Uterus (tissue), 4 donors: ENCODE measurements around the gene SH3BP5. TPM values are rescaled to one million over a fixed set of nuclear protein-coding genes. Genes with fewer than 3 reads are reported as not detected.
A peak's percentile ranks its signal among the peaks of the same experiment; 100 is the strongest.

Source experiments
- DNase-seq, 2 donors: peaks; one replicate each; pipeline ENCODE4 v3.0.0-alpha.2; 2019 to 2020
- H3K27ac ChIP-seq, 2 donors: fragments of 200-600 bp; sonication (generic); 1 replicate in 1 of 2; 2 replicates in 1 of 2; pipeline ENCODE4 v1.5.1; 2016 to 2018
- H3K27me3 ChIP-seq, 2 donors: fragments of 200-600 bp; sonication (generic); one replicate each; pipeline ENCODE4 v1.5.1; 2018 to 2019; ENCODE audit warnings: control low read depth in 1 of 2
- H3K36me3 ChIP-seq, 2 donors: fragments of 200-600 bp; sonication (generic); one replicate each; pipeline ENCODE4 v1.5.1; 2019; ENCODE audit warnings: control low read depth in 1 of 2
- H3K4me1 ChIP-seq, 2 donors: fragments of 200-600 bp; sonication (generic); one replicate each; pipeline ENCODE4 v1.5.1; 2018 to 2019; ENCODE audit warnings: control low read depth in 1 of 2
- H3K4me3 ChIP-seq, 2 donors: fragments of 200-600 bp; sonication (generic); 1 replicate in 1 of 2; 2 replicates in 1 of 2; pipeline ENCODE4 v1.5.1; 2018 to 2019; ENCODE audit warnings: mild to moderate bottlenecking in 1 of 2
- H3K9me3 ChIP-seq, 2 donors: fragments of 200-600 bp; sonication (generic); one replicate each; pipeline ENCODE4 v1.5.1; 2019; ENCODE audit warnings: control low read depth in 1 of 2
- POLR2A ChIP-seq, 2 donors: fragments of 450-650 bp; IDR thresholded peaks; one replicate each; pipeline ENCODE4 v1.6.1; 2016; ENCODE audit warnings: antibody characterized with exemption in 2 of 2, mild to moderate bottlenecking in 1 of 2, moderate library complexity in 1 of 2
- intact Hi-C: fragments of 100-400 bp; cut with DNase I; formaldehyde crosslinking; loops from one replicate; pipeline ENCODE4 v1.15.1; 2023; ENCODE audit warnings: low total_unique reads
- total RNA-seq, 4 donors: library from RNA; depleted of rRNA in 3 of 4; stranded (reverse); fragments of >200 nt in 3 of 4; gene quantifications; one replicate each; pipeline versions ENCODE4 v1.1.0 to v1.2.4, GENCODE V29; 2014 to 2023
- TF ChIP-seq, protein P1 (sequence below), 4 experiments: fragments of 200-600 bp in 2 of 4; fragments of 450-650 bp in 2 of 4; sonication (generic) in 2 of 4; IDR thresholded peaks; one replicate each; pipeline ENCODE4 v1.5.1; 2016 to 2019; ENCODE audit warnings: antibody characterized with exemption in 4 of 4, mild to moderate bottlenecking in 2 of 4, moderate library complexity in 1 of 4
- donor health status: DM: yes; HTN: yes; CAD: no.

SH3BP5 gene
- total RNA-seq, 4 donors from 2014 or later: 58.8 to 154 (median 75.5) TPM

DNA sequence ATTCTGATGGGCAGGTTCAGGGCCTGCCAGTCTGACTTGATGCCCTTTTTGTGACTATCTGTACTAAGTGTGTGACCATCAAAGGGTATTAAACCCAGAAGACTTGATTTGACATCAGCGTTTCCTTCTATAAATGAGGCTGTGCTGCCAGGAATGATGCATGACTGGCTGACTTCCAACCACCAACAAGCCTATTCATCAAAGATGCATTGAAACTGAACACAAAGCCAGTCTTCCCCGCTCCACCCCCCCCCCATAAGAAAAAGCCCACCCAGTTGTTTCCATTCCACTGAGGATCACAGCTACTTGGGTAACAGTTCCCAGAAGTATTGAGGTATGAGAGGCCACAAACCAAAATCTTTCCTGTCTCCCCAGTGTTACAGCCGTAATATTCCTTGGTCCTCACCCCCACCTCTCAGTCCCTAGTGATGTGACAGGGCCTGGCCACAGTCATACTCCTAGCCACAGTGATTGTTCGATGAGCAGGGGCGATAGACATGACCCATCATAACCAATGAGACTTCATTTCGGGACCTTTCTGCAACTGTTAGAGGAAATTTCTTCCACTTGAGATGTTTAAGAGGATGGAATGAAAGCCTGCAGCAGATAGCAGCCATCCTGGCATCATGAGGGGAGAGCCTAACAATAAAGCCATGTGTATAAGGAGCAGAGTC lies 22.6 kb downstream of the SH3BP5 start:
- Histone ChIP-seq H3K27me3 (no peaks in the 10 kb centered on the region), H3K9me3 (no peaks in the 10 kb centered on the region), H3K4me3 (no peak overlapping the region), H3K36me3 (no peaks in the 10 kb centered on the region), H3K4me1 (peaks cover 10 to 20% of the 10 kb centered on the region in 2 donors), H3K27ac (peak overlapping the region; percentile 76 to 93)
- no peak for TF ChIP-seq POLR2A (IDR thresholded peaks at IDR 0.05)
- TF ChIP-seq, protein P1, sequence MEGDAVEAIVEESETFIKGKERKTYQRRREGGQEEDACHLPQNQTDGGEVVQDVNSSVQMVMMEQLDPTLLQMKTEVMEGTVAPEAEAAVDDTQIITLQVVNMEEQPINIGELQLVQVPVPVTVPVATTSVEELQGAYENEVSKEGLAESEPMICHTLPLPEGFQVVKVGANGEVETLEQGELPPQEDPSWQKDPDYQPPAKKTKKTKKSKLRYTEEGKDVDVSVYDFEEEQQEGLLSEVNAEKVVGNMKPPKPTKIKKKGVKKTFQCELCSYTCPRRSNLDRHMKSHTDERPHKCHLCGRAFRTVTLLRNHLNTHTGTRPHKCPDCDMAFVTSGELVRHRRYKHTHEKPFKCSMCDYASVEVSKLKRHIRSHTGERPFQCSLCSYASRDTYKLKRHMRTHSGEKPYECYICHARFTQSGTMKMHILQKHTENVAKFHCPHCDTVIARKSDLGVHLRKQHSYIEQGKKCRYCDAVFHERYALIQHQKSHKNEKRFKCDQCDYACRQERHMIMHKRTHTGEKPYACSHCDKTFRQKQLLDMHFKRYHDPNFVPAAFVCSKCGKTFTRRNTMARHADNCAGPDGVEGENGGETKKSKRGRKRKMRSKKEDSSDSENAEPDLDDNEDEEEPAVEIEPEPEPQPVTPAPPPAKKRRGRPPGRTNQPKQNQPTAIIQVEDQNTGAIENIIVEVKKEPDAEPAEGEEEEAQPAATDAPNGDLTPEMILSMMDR (IDR thresholded peaks at IDR 0.05): no peak
- intact Hi-C loops: no loop called here
- DNase-seq: no peak

GRCh38 chr3:15307580-15307979 lies 24.8 kb downstream of the SH3BP5 start:
- intact Hi-C loops: no loop called here

GRCh38 chr3:15306979-15307359 lies 25.4 kb downstream of the SH3BP5 start:
- no peak for TF ChIP-seq POLR2A (IDR thresholded peaks at IDR 0.05)
- TF ChIP-seq, protein P1 (IDR thresholded peaks at IDR 0.05): no peak
- peaks cover 10 to 13% of the 10 kb centered on the region in 2 donors for H3K4me1 ChIP-seq
- no peak overlapping the region for H3K4me3 ChIP-seq
- no peaks in the 10 kb centered on the region for H3K9me3 ChIP-seq
- DNase-seq: no peak
- H3K27ac ChIP-seq: peak overlapping the region; percentile 76 to 93
- no peaks in the 10 kb centered on the region for H3K36me3 ChIP-seq
- intact Hi-C loops: no loop called here
- H3K27me3 ChIP-seq: no peaks in the 10 kb centered on the region

More at GRCh38 chr3:15307580-15307979, 24.8 kb downstream of the SH3BP5 start:
- peaks cover 10 to 13% of the 10 kb centered on the region in 2 donors for H3K4me1 ChIP-seq
- no peaks in the 10 kb centered on the region for H3K9me3 ChIP-seq
- TF ChIP-seq, protein P1 (IDR thresholded peaks at IDR 0.05): no peak
- TF ChIP-seq POLR2A (IDR thresholded peaks at IDR 0.05): no peak
- H3K36me3 ChIP-seq: no peaks in the 10 kb centered on the region
- H3K27me3 ChIP-seq: no peaks in the 10 kb centered on the region
- no peak for DNase-seq
- H3K4me3 ChIP-seq: no peak overlapping the region
- peak overlapping the region; percentile 76 to 93 for H3K27ac ChIP-seq

- H3K27me3 ChIP-seq: no peaks in the 10 kb centered on the region
- H3K4me1 ChIP-seq: peaks cover 8 to 9% of the 10 kb centered on the region in 2 donors
- H3K4me3 ChIP-seq: no peak overlapping the region
- DNase-seq: no peak
- H3K27ac ChIP-seq: peak overlapping the region in 1 of 2 donors; percentile 25
- TF ChIP-seq, protein P1 (IDR thresholded peaks at IDR 0.05): no peak
- TF ChIP-seq POLR2A (IDR thresholded peaks at IDR 0.05): no peak
- intact Hi-C loops: no loop called here
- H3K9me3 ChIP-seq: no peaks in the 10 kb centered on the region
- H3K36me3 ChIP-seq: no peaks in the 10 kb centered on the region
Observed at GRCh38 chr3:15305359-15305844, 27.0 kb downstream of the SH3BP5 start.

GRCh38 chr3:15303728-15304127 lies 28.7 kb downstream of the SH3BP5 start:
- peaks cover 0 to 7% of the 10 kb centered on the region in 2 donors for H3K4me1 ChIP-seq
- no peak for DNase-seq
- no peaks in the 10 kb centered on the region for H3K36me3 ChIP-seq
- no peaks in the 10 kb centered on the region for H3K27me3 ChIP-seq
- intact Hi-C loops: no loop called here
- TF ChIP-seq, protein P1 (IDR thresholded peaks at IDR 0.05): no peak
- TF ChIP-seq POLR2A (IDR thresholded peaks at IDR 0.05): no peak
- H3K27ac ChIP-seq: no peak overlapping the region
- no peaks in the 10 kb centered on the region for H3K9me3 ChIP-seq
- no peak overlapping the region for H3K4me3 ChIP-seq
